Measurements from ENCODE around the gene ARHGEF16.

Gene ARHGEF16

GRCh38 chr1:3483801-3484444 is 29.5 kb downstream of the ARHGEF16 start:
- peak; percentile 18 to 23 for DNase-seq

- DNase-seq = no peak
Measured at GRCh38 chr1:3485016-3485415, 30.6 kb downstream of the ARHGEF16 start.

DNA sequence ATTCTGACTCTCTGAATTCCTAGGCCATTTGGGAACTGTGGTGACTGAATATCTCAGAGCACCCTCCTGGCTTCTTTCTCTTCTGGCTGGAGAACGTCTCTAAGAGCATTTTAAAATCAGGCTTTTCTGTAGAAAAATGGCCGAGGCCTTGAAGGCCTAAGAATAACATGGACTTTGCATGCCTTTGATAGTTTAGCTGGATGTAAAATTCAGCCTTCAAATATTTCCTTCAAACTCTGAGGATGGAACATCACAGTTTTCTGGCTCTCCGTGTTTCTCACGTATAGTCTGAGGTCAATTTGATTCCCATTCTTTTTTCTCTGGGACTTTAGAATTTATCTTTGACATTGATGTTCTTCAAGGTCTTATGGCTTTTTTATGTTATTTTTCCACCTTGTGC is 34.0 kb downstream of the ARHGEF16 start:
- no peak for DNase-seq

- DNase-seq = no peak
Measured at GRCh38 chr1:3490046-3490745, 35.7 kb downstream of the ARHGEF16 start.

GRCh38 chr1:3491291-3492246 is 37.1 kb downstream of the ARHGEF16 start:
- peak; percentile 74 to 83 for DNase-seq

DNA sequence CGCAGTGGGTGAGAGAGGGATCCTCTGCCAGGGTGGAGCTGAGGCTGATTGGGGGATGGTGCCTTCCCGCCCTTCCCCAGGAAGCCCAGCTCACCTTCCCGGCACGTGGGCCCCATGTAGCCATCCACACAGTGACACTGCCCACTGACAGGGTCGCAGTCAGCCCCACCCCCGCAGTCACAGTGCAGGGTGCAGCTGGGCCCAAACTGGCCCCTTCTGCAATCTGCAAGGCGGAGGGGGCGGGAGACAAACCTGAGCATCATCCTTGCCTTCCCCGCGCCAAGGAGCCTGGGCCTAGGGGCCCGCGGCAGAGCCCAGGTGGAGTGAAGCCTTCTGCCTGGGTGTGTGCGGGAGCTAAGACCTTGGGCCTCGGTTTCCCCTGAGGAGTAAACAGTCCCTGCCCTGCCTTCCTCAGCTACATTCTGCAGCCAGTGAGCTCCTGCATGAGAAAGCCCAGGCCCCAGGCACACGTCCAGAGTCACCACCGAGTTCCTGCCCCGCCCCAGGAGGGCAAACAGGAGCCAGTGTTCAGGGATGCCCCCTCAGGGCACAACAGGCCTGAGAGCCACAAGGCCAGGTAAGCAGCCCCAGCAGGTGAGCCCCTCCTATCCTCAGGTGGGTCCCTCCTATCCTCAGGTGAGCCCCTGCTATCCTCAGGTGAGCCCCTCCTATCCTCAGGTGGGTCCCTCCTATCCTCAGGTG is 38.2 kb downstream of the ARHGEF16 start:
- DNase-seq = no peak

GRCh38 chr1:3494321-3495308 is 40.1 kb downstream of the ARHGEF16 start:
- DNase-seq = no peak

DNA sequence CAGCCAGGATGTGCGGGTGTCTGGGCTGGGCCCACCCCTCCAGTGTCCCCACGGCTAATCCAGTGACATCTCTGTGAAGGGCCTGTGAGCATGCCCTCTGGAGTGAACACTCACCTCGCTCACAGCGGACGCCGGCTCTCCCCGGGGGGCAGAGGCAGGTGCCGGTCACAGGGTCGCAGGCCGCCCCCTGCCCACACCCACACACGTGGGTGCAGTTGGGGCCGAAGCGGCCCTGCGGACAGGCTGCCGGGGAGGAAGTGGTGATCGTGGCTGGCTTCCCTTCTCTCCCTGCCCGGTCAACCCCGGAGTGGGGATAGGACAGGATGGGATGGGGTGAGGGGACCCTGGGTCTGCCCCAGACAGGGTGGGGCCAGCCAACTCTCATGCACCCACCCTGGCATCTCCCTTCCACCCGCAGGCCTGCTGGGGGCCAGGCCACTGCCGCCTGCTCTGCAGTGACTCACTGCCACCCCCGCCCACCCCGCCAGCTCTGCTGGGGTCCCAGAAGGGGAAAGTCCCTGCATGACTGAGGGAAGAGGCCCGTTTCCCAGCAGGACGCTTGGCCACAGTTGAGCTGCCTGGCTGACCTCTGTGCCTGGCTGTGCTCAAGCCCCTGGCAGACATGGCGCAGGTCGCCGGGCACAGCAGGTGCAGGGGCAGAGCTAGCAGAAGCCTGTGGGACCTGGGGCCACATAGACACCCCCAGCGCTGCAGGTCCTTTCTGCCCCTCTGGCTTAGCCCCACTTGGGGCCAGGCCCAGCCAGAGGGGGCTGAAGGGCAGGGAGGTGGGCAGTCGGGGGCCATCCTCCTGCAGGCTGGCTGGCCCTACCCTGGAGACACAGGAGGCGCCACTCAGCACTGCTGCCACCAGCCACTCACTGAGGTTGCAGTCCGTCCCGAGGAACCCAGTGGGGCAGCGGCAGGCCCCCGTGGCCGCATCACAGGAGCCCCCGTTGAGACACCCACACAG is 41.6 kb downstream of the ARHGEF16 start:
- no peak for DNase-seq

- DNase-seq = no peak
Measured at GRCh38 chr1:3496916-3497315, 42.5 kb downstream of the ARHGEF16 start.

DNA sequence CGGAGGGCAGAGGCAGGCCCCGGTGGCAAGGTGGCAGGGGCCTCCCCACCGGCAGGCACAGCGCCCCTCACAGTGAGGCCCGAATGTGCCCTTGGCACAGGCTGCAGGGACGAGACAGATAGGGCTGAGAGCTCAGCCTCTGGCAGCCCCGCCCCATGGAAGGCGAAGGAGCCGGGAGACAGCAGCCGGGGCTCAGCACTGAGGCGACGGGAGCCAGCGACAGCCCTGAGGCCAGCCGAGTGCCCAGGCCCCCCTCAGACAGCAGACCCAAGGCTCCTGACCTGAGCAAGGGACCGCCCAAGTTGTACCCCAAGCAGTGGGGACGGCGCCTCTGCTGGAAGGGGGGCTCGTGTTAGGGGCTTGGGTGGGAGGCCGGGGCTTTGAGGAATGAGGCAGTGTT is 43.1 kb downstream of the ARHGEF16 start:
- DNase-seq = no peak

GRCh38 chr1:3498246-3498930 is 43.9 kb downstream of the ARHGEF16 start:
- DNase-seq = no peak

DNA sequence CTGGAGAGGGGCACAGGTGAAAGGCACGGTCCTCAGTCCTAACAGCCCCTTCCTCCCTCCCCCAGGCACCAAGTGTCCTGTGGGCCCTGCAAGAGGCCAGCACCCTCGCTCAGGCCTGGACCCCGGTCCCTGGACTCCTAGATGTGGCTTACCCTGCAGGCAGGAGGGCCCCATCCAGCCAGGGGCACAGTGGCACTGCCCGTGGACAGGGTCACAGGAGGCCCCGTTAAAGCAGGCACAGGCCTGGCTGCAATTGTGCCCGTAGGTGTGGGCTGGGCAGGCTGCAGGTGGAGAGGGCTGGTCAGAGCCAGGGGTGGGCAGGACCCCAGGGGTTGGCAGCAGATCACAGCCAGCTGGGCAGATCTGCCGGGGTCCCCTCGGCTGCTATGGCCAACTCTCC is 44.5 kb downstream of the ARHGEF16 start:
- DNase-seq = no peak

DNA sequence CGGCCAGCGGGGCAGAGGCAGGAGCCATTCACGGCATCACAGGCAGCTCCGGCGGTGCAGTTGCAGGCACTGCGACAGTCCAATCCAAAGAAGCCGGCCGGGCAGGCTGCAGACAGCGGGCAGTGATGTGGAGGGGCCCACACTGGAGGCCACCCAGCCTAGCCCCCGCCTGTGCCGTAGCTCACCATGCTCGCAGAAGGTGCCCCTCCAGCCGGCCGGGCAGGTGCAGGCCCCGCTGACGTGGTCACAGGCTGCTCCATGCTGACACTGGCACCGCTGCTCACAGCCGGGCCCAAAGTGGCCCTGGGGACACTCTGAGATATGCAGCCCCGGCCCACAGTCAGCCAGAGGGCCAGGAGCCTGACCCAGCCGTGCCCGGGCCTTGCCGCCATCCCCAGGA is 45.1 kb downstream of the ARHGEF16 start:
- no peak for DNase-seq

- DNase-seq = no peak
Measured at GRCh38 chr1:3500265-3500835, 45.9 kb downstream of the ARHGEF16 start.

- DNase-seq = no peak
Measured at GRCh38 chr1:3501437-3501836, 47.0 kb downstream of the ARHGEF16 start.

GRCh38 chr1:3501856-3502640 is 47.6 kb downstream of the ARHGEF16 start:
- peak in 1 of 2 donors; percentile 44 for DNase-seq

DNA sequence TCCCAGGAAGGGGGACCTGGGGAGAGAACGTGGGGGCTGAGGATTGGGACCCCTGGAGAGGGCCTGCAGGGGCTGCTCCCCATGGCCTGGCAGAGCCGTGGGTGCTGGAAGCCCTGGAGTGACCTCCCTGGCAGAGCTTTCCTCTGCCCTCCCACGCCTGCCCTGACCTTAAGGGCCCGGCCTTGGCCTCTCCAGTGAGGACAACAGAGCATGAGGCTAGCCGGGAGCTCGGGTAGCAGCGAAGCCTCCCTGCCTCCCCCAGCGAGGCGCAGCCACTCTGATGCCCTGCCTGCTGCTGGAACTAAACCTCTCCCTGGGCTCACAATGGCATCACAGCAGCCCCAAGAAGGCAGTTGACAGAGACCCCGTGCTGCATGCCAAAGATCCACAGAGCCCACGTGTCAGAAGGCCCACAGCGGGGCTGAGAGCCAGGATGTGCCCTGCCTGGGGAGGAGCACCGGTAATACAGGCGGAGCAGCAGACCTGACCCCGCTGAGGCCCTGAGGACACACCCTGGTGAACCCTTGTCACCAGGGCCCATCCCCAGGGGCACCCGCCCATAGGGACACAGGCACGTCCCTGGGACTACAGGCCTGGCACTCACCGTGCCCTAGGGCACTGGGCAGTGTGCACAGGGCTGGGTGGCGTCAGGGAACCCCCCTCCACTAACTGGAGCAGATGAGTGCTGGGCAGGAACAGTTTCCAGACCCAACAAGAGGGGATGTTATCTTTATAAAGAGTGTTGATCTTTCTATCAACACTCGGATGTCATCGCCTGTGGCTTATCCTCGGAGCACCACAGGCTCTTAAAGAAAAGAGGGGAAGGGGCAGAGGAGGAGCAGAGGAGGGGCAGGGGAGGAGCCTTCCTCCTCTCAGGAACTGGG is 48.4 kb downstream of the ARHGEF16 start:
- DNase-seq = no peak

- DNase-seq = no peak
Measured at GRCh38 chr1:3503525-3503886, 49.0 kb downstream of the ARHGEF16 start.
